Putamen (tissue), 1 donor: Measurements from ENCODE around the gene CCL19.
A peak's percentile ranks its signal among the peaks of the same experiment; 100 is the strongest.

Experiments
- DNase-seq: peaks from one replicate; pipeline ENCODE4 v3.0.0-alpha.2; 2016; ENCODE audit warnings: low spot score

Gene CCL19

GRCh38 chr9:34694811-34695210, 3.7 kb upstream of the CCL19 start:
- no peak for DNase-seq

DNA sequence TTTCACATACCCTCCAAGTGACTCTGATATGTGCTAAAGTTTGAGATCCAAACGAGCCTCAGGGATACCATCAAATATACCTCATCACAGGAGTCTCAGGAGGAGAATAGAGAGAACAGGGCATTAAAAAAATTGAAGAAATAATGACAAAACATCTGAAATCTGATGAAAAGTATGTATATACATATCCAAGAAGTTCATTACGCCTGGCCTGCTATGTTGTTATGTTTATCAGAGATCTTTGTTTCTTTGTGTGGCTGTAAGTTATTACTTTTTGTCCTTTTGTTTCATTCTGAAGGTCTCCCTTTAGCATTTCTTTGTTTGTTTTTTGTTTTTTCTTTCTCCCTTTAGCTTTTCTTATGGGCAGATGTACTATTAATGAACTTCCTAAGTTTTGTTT, 2.5 kb upstream of the CCL19 start:
- DNase-seq: no peak

DNA sequence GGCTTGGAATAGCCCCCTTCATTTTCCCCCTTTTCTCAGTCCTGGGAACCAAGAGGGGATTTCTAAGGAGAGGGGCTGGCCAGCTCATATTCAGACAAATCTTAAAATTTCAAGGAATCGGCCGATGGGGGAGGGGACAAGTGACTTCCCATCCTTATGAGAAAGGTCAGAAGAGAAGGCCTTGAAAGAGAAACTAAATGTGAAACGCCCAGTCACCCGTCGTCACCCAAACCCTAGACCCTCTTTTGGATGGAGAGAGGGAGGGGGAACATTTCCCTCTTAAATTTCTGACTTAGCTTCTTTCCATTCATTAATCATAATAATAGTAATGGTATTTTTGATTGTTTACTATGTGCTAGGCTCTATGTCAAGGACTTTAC, 850 bp upstream of the CCL19 start:
- no peak for DNase-seq

- DNase-seq: no peak
These were observed 1.6 kb downstream of the CCL19 start for GRCh38 chr9:34689512-34689911.

- DNase-seq: no peak
These were observed 2.0 kb downstream of the CCL19 start for GRCh38 chr9:34689116-34689470.

- no peak for DNase-seq
These were observed 2.6 kb downstream of the CCL19 start for GRCh38 chr9:34688329-34689115.

DNA sequence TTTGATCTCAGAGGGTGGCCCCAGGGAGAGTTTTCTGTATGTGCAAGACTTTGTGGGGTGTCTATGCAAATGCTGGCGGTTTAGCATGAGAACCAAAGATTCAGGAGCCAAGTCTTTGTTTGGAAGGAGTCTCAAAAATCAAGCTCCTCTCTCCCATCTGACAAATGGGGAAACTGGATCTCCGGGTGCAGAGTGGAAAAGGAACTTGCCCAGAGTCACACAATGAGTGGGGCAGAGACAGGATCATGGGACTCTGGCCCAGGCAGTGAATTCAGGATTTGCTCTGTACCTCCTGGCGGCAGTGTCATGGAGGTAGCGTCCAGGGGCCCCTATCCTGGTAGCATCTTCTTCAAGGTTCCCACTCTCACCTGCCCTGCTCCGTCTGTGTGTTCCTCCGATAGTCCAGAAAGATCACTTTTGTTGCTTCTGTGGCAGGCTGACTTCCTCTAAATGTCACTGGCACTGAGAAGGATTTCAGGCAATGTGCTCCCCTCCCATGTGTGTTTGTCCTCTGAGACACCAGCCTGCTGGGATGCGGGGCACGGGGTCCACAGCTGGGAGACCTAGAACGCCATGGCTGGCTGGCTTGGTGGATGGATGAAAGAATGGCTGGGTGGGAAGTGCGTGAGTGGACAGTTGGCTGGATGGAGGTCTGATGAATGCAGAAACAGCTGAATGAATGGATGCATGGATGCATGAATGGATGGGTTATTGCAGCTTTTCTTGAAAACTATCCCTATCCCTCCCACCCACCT, 3.6 kb downstream of the CCL19 start:
- no peak for DNase-seq

DNA sequence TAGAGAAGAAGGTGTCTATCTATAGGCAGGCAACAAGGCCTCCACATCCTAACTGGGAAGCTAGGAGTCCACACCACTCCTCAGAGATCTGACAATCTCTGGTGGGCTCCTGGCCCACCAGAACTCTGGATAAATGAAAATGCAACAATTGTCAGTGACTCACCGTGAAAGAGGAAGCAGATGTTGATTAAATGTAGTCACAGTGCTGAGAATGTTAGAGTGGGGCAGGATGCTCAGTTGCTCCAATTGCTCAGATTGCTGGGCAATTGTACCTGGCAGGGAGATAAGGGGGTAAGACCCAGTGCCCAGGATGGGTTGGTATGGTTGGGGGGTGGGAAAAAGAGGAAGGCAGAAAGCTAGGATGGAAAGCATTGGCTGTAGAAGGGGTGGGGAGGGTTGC, 4.3 kb downstream of the CCL19 start:
- DNase-seq: no peak

DNA sequence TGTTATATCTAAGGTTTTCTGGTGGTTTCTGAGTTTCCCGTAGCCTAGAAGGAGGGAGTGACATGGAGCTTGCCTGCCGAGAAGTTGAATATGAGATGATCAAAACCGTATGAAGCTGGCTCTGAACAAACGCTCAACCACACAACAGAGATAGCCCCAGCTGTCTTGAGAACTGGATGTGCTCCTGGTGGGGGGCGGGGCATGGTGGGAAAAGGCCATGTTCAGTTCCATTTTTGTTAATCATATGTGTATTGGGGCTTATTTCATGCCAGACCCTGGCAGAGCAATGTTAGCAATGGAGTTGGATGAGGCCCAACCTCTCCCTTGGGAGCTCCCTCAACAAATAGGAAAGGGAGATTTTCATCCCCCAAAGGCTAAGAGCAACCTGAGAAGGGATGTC, 4.8 kb downstream of the CCL19 start:
- DNase-seq: no peak

- DNase-seq: no peak
These were observed 5.5 kb downstream of the CCL19 start for GRCh38 chr9:34685591-34685990.

DNA sequence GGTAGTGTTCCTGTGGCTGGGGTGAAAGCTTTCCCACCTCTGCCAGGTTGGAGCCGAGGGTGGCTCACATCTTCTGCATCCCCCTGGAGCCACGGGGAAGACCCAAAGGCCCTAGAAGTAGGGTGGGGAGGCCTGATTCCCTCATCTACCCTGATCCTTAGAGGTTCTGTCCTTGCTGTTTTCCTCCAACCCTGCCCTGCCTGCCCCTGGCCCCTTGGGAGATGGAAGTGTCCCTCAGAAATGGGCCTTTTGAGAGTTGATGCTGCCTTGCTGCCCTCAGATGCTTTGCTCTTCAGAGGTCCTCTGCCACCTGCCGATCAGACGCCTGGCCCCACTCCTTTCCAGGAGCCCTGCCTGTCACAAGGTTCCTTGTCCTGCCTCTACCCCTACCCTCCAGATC, 6.3 kb downstream of the CCL19 start:
- no peak for DNase-seq

GRCh38 chr9:34684145-34684544, 6.9 kb downstream of the CCL19 start:
- DNase-seq: no peak

DNA sequence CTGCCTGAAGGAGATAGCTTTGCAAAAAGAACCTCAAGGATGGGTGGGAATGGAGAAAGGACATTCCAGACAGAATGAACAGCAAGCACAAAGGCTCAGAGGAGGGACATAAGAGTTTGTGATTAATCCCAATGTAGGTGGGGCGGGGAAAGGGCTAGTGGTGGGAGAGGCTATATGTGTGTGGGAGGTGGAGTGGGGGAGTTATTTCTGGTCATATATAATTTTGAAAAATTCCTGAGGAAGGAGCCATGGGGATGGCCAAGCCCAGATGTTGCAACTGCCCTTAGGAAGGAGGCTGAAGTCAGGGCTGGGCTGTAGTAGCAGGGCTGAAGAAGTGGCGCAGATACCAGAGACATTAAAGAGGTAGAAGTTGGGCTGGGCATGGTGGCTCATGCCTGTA, 15.2 kb downstream of the CCL19 start:
- DNase-seq: no peak

DNA sequence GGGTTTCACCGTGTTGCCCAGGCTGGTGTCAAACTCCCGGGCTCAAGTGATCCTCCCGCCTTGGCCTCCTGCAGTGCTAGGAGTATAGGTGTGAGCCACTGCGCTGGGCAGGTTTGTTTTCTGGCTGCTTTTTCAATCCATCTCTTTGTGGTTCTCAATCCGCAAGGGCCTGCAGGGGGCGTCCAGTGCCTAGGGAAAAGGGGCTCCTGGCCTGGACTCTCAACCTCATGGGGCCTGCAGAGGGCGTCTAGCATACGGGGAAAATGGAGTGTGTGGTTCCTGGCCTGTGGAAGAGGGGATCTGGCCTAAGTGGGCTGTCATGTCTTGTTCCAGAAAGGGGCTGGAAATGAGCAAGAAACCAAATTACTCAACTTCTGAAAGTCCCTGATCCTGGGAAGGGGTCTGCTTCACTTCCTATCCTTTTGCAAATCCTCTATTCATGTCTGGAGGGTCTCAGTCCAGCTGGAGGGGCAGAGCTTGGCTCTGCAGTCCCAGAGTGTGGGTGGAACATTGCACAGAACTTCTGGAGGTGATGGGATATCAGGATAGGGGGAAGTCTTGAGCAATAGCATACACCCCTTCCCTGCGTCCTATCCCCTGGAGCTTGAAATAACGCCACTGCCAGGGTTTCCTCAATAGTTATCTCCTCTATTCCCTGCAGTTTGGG, 15.9 kb downstream of the CCL19 start:
- DNase-seq: no peak

DNA sequence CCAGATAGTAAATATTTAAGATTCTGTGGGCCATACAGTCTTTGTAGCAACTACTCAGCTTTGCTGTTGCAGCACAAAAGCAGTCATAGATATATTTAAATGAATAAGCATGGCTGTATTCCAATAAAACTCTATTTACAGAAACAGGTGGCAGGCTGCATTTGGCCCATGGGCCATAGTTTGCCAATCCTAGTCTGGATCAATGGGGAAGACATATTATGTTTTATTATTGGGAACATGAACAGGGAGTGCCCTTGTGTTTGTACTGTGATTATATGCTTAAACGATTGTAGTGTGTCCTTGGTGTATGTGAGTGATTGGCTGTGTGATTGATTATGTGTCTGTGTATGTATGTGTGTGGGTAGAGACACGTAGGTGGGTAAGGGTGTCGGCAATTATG, 16.6 kb downstream of the CCL19 start:
- DNase-seq: no peak

DNA sequence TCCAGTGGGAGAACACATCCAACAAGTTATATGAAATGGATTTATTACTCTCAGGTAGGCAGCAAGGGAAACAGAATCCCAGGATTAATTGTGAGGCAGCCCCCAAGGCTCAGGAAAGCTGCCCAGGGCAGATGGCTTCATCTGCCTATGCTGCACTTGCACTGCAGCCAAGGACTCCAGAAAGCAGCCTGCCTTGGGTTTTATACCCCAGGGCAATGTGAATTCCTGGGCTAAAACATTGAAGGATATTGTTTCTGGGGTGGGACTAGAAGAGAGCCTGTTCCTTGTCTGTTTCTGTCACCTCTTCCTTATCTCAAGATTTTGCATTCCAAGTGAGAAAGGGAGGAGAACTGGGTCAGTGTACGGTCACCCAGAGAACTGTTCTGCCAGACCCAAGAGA, 19.8 kb downstream of the CCL19 start:
- no peak for DNase-seq

- DNase-seq: no peak
These were observed 21.1 kb downstream of the CCL19 start for GRCh38 chr9:34669809-34670562.

DNA sequence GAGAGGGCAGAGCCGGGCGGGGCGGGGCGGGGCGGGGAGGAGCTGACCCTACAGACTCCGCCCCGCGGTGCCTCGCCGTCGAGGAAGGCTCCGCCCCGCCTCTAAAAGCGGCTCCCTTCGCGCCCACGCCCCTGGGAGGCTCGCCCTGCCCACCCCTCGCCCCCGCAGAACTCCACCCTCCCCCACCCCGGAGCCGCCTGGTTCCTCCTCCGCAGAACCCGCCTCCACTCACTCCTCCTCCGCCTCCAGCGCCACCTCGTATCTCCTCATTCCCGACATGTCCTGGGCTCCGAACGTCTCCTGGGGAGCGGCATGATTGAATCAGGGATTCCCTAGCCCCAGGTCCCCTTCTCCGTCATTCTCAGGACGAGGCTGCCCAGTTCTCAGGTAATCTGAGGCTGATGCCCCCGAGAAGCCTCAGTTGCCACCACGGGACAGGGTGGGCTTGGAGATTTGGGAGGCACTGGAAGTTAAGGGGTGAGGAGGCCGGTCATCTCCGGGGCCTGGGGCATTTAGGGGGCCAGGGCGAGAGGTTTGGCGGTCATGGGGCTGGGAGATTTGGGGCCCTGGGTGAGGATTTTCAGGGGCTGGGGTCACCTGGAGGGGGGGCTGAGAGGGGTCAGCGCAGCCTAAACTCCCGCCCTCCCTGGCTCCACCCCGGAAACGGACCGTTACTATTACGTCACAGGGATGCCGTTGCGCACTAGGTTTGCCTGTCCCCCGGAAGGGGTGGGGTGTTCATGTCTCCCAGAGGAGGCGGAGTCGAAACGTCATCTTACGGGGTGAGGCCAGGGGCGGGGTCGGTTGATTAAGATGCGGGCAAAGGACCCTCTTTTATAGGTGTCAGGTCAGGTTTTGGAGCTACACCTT, 25.5 kb downstream of the CCL19 start:
- peak; percentile 95 for DNase-seq

DNA sequence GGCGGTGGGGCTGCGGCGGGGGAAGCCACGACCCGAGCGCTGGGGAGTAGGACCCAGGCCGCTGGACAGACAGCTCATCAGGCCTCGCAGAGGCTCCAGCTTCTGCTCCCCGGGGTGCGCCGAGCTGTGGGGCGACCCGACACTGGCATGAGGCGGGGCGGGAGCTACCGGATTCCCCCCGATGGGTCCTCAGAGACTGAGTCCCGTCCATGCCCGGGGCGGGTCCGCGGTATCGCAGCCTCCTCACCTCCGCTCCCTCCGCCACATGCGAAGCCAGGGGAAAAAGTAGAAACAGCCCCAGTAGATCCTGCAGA, 26.1 kb downstream of the CCL19 start:
- DNase-seq: no peak

DNA sequence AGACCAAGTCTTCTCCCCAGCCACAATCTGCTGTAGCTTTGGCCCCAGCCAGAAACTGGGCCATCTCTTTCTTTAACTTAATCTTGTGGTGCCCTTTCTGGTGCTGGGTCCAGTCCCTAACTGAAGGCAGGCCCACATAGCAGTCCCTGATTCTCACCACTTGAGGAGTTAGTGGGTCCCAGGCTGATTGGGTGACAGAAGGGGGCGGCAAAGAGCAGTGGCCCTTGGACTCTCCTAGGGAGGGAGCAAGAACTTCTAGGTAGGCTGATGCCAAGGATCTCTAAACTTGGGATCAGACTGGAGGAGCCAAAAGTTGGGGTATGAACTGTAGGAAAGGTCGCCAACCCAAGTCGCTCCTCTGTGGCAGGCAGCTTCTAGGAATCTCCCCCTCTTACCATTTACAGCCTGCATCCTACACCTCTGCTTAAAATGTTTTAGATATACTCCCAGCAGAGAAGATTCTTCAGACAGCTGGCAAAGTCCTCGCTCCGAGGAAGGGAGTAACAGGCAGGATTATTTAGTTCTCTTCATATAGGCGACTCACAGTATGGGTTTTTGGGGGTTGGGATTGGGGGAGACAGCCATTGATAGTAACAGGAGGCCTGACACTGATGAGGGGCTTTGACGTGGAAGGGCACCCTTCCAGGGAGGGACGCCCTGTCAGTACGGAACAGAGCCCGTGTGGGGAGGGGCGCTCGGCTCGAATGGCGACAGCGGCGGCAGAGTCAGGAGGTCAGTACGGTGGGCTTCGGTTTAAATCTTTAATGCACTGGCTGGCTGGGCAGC, 26.6 kb downstream of the CCL19 start:
- peak; percentile 70 for DNase-seq

- no peak for DNase-seq
These were observed 27.8 kb downstream of the CCL19 start for GRCh38 chr9:34663303-34663605.
